AG10803 (cell line): ENCODE data around the gene LCE1D.

Source experiments
- DNase-seq: peaks from one replicate; pipeline ENCODE4 v3.0.0; 2010; ENCODE audit warnings: low read depth
- H3K4me3 ChIP-seq: 2 replicates; pipeline ENCODE4 v1.5.1; 2011; ENCODE audit warnings: mild to moderate bottlenecking, low read length, control low read depth
- CTCF ChIP-seq: conservative IDR thresholded peaks from 2 replicates; pipeline ENCODE4 v1.5.1; 2011; ENCODE audit warnings: mild to moderate bottlenecking, low read length, control low read depth, inconsistent platforms

The LCE1D gene

GRCh38 chr1:152811050-152811449 lies 14.5 kb downstream of the LCE1D start:
- H3K4me3 ChIP-seq: no peak overlapping the region
- TF ChIP-seq CTCF: no peak
- no peak for DNase-seq

GRCh38 chr1:152811671-152812070 lies 15.2 kb downstream of the LCE1D start, which contains the start of gene LCE1B:
Gene LCE1B (plus strand): TSS chr1:152811971. CDS start chr1:152812447, 476 bp downstream.
- H3K4me3 ChIP-seq: no peak within 1 kb of the TSS
- no peak for TF ChIP-seq CTCF
- DNase-seq: no peak

- TF ChIP-seq CTCF: no peak
- H3K4me3 ChIP-seq: no peak overlapping the region
- DNase-seq: no peak
Observed at GRCh38 chr1:152817309-152817708, 20.8 kb downstream of the LCE1D start.

GRCh38 chr1:152823294-152823693 lies 26.8 kb downstream of the LCE1D start:
- DNase-seq: no peak
- no peak for TF ChIP-seq CTCF
- no peak overlapping the region for H3K4me3 ChIP-seq

GRCh38 chr1:152824964-152825363 lies 28.4 kb downstream of the LCE1D start:
- DNase-seq: no peak
- TF ChIP-seq CTCF: no peak
- no peak overlapping the region for H3K4me3 ChIP-seq

GRCh38 chr1:152827173-152827572 lies 30.7 kb downstream of the LCE1D start, which contains the start of gene LCE1A:
Gene LCE1A (plus strand): TSS chr1:152827473. CDS start chr1:152827473, 0 bp downstream.
- no peak for TF ChIP-seq CTCF
- no peak for DNase-seq
- no peak within 1 kb of the TSS for H3K4me3 ChIP-seq

- H3K4me3 ChIP-seq: no peak overlapping the region
- TF ChIP-seq CTCF: no peak
- DNase-seq: no peak
Observed at GRCh38 chr1:152836870-152837269, 40.3 kb downstream of the LCE1D start.
